Fibroblast of lung (primary cell): Measurements from ENCODE around the gene CLCNKB. TPM values are rescaled to one million over a fixed set of nuclear protein-coding genes. Genes with fewer than 3 reads are reported as not detected.
"Not testable (repeated sequence)": the region's sequence is repeated elsewhere in the genome, so short reads cannot be mapped to it uniquely, and the experiment has no call there.

Experiments
- DNase-seq, 2 donors: peaks; one replicate each; pipeline versions ENCODE4 v3.0.0 to v3.0.0-alpha.2; 2010; ENCODE audit warnings: low read depth in 2 of 2
- H2AFZ ChIP-seq: 2 replicates; pipeline ENCODE4 v1.5.1; 2012; ENCODE audit warnings: low read length, control low read depth, inconsistent platforms
- H3K27ac ChIP-seq: 2 replicates; pipeline ENCODE4 v1.5.1; 2011; ENCODE audit warnings: low read length, control low read depth; ENCODE audit not compliant: insufficient read depth
- H3K27me3 ChIP-seq: 2 replicates; pipeline ENCODE4 v1.5.1; 2011; ENCODE audit warnings: mild to moderate bottlenecking, low read length; ENCODE audit not compliant: control insufficient read depth, insufficient read depth
- H3K36me3 ChIP-seq: 2 replicates; pipeline ENCODE4 v1.5.1; 2011; ENCODE audit warnings: low read length; ENCODE audit not compliant: control insufficient read depth, insufficient read depth
- H3K4me1 ChIP-seq: 2 replicates; pipeline ENCODE4 v1.5.1; 2011; ENCODE audit warnings: low read length; ENCODE audit not compliant: control insufficient read depth, insufficient read depth; ENCODE audit errors: extremely low read depth
- H3K4me2 ChIP-seq: 2 replicates; pipeline ENCODE4 v1.5.1; 2011; ENCODE audit warnings: low read length, control low read depth; ENCODE audit not compliant: insufficient read depth; ENCODE audit errors: extremely low read depth
- H3K4me3 ChIP-seq, 4 experiments: fragments of 200-600 bp in 1 of 4; sonication (generic) in 1 of 4; replicated peaks in 1 of 4; 2 replicates each; pipeline ENCODE4 v1.5.1; 2011 to 2016; ENCODE audit warnings: low read length in 4 of 4, low read depth in 3 of 4, mild to moderate bottlenecking in 3 of 4, control low read depth in 2 of 4, inconsistent platforms in 1 of 4, mixed read lengths in 1 of 4; ENCODE audit not compliant: insufficient read depth in 1 of 4; ENCODE audit errors: control extremely low read depth in 1 of 4
- H3K79me2 ChIP-seq: 2 replicates; pipeline ENCODE4 v1.5.1; 2012; ENCODE audit warnings: mild to moderate bottlenecking, low read length, inconsistent platforms; ENCODE audit not compliant: control insufficient read depth, insufficient read depth
- H3K9ac ChIP-seq: 2 replicates; pipeline ENCODE4 v1.5.1; 2011; ENCODE audit warnings: mild to moderate bottlenecking, low read length, control low read depth; ENCODE audit not compliant: insufficient read depth
- H3K9me3 ChIP-seq: 2 replicates; pipeline ENCODE4 v1.5.1; 2012; ENCODE audit warnings: low read depth, low read length; ENCODE audit not compliant: control insufficient read depth, insufficient read depth
- H4K20me1 ChIP-seq: 2 replicates; pipeline ENCODE4 v1.5.1; 2011; ENCODE audit warnings: low read length; ENCODE audit not compliant: control insufficient read depth, insufficient read depth; ENCODE audit errors: extremely low read depth
- CTCF ChIP-seq, 2 donors: IDR thresholded peaks in 1 of 2; conservative IDR thresholded peaks in 1 of 2; 1 replicate in 1 of 2; 2 replicates in 1 of 2; pipeline ENCODE4 v1.5.1; 2011 to 2012; ENCODE audit warnings: low read length in 2 of 2, control low read depth in 1 of 2, inconsistent platforms in 1 of 2, low read depth in 1 of 2, mild to moderate bottlenecking in 1 of 2
- EZH2 ChIP-seq: IDR thresholded peaks from 2 replicates; pipeline ENCODE4 v1.5.1; 2012; ENCODE audit warnings: low read length, control low read depth, mild to moderate bottlenecking; ENCODE audit errors: missing control alignments
- polyA plus RNA-seq, 2 donors: library from polyadenylated mRNA; depleted of rRNA in 1 of 2; stranded (reverse) in 1 of 2; unstranded in 1 of 2; fragments of >200 nt; gene quantifications; 2 replicates each; pipeline ENCODE4 v1.2.1, GENCODE V29; 2011 to 2012; ENCODE audit warnings: missing spikeins in 1 of 2
- total RNA-seq: library from RNA; depleted of rRNA; stranded (reverse); fragments of >200 nt; gene quantifications from 2 replicates; pipeline ENCODE4 v1.2.1, GENCODE V29; 2014

Gene CLCNKB
- total and polyA plus RNA-seq, 2 donors (not counting 1 experiment from before 2014, with no cell fraction given) = 0.09 to 0.33 TPM

GRCh38 chr1:16058394-16059120 is 15.0 kb downstream of the CLCNKB start:
- H3K27me3 ChIP-seq, H3K27ac ChIP-seq, H3K4me1 ChIP-seq, H3K4me2 ChIP-seq, DNase-seq, H3K9me3 ChIP-seq, H4K20me1 ChIP-seq, H3K9ac ChIP-seq, H2AFZ ChIP-seq, H3K79me2 ChIP-seq, H3K36me3 ChIP-seq, H3K4me3 ChIP-seq: not testable (repeated sequence)

- no peaks in the 10 kb centered on the region for H3K4me1 ChIP-seq
- H2AFZ ChIP-seq = no peak overlapping the region
- no peak overlapping the region for H3K27ac ChIP-seq
- H3K36me3 ChIP-seq = no peaks in the 10 kb centered on the region
- H3K9ac ChIP-seq = no peak overlapping the region
- TF ChIP-seq CTCF (conservative IDR thresholded peaks at IDR 0.05 in 1 of 2, IDR thresholded peaks at IDR 0.05 in 1 of 2; ENCODE audit: low read depth in 1 of 2, low read length in 2 of 2) (no peak), EZH2 (no peak)
- no peaks in the 10 kb centered on the region for H3K9me3 ChIP-seq
- no peaks in the 10 kb centered on the region for H3K79me2 ChIP-seq
- H4K20me1 ChIP-seq = no peaks in the 10 kb centered on the region
- peaks cover 3% of the 10 kb centered on the region for H3K27me3 ChIP-seq
- no peak overlapping the region for H3K4me3 ChIP-seq
- no peak for DNase-seq
- H3K4me2 ChIP-seq = no peak overlapping the region
Measured at GRCh38 chr1:16061266-16061665, 17.7 kb downstream of the CLCNKB start.

DNA sequence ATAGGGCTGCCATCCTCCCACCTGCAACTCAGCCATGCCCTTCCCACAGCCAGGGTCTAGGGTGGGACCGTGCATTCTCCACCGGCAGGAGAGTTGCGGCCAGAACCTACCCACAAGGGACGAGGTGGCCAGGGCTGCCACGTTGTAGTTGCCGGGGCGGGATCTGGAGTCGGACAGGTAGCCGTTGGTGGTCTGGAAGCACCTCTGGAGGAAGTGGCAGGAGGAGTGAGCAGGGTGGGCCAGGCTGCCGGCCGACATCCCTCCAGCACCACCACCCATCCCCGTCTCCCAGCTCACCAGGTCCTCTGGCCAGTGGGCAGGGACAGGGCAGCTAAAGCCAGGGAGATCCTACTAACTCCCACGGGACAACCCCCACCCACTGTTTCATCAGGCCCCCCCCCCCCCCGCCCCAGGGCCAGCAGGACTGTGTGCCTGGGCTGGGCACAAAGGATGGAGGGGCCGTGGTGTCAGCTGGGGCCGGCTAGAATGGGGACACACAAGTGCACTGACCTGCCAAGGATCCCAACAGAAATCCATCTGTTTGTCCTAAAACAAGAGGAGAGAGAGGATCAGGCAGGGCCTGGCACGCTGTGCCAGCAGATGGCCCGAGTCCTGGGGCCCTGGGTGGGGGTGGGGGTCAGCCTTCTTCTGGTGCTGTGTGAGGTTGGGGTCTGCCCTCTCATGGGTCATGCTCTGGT is 18.6 kb downstream of the CLCNKB start:
- not testable (repeated sequence) for H3K36me3 ChIP-seq, DNase-seq, H3K27me3 ChIP-seq, H3K79me2 ChIP-seq, H3K27ac ChIP-seq, H4K20me1 ChIP-seq, H3K4me2 ChIP-seq, H3K9me3 ChIP-seq, H3K9ac ChIP-seq, H3K4me1 ChIP-seq, H2AFZ ChIP-seq, H3K4me3 ChIP-seq

GRCh38 chr1:16062687-16063075 is 19.1 kb downstream of the CLCNKB start:
- H2AFZ ChIP-seq, H3K4me3 ChIP-seq, H3K79me2 ChIP-seq, H3K9me3 ChIP-seq, H3K9ac ChIP-seq, H3K27ac ChIP-seq, H3K27me3 ChIP-seq, H4K20me1 ChIP-seq, H3K4me2 ChIP-seq, DNase-seq, H3K4me1 ChIP-seq, H3K36me3 ChIP-seq: not testable (repeated sequence)
